ENCODE measurements around the gene GRIFIN.

- no peak for TF ChIP-seq EZH2 (IDR thresholded peaks at IDR 0.05; ENCODE audit: low read length, missing control alignments)
- TF ChIP-seq CTCF (conservative IDR thresholded peaks at IDR 0.05 in 1 of 2, IDR thresholded peaks at IDR 0.05 in 1 of 2; ENCODE audit: low read depth in 1 of 2, low read length in 2 of 2): no peak
These were observed 38.0 kb downstream of the GRIFIN start for GRCh38 chr7:2438186-2438585.

Measured in fibroblast of lung (primary cell).